ENCODE data around the gene CIDEB.

CIDEB gene

DNA sequence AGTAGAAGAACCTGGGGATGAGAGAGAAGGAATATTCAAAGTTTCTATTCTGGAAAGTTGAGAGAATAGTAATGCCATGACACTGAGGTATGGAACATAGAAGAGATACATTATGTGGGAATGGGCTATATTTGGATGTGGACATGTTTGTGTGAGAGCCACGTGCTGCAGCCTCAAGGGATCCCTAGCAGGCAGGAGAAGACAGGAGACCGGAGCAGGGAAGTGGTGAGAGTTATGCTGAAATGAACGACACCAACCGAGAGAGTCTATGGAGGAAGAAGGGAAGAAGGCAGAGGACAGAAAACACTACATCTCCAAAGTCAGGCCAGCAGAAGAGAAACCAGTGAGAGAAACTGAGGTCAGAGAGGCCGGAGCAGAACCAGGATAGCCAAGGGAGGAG is 42.0 kb upstream of the CIDEB start:
- H3K27me3 ChIP-seq (replicated peaks) = peaks cover 14% of the 10 kb centered on the region
- no peak for DNase-seq
- no peak overlapping the region for H3K27ac ChIP-seq
- in situ Hi-C loops (cut with HindIII; ENCODE audit: low pct_ligation_motif_present, low sequenced_read_pairs) = no loop called here
- no peaks in the 10 kb centered on the region for H3K36me3 ChIP-seq (replicated peaks)
- no peak overlapping the region for H3K4me3 ChIP-seq (ENCODE audit: low read depth, low read length)
- TF ChIP-seq, protein P1, sequence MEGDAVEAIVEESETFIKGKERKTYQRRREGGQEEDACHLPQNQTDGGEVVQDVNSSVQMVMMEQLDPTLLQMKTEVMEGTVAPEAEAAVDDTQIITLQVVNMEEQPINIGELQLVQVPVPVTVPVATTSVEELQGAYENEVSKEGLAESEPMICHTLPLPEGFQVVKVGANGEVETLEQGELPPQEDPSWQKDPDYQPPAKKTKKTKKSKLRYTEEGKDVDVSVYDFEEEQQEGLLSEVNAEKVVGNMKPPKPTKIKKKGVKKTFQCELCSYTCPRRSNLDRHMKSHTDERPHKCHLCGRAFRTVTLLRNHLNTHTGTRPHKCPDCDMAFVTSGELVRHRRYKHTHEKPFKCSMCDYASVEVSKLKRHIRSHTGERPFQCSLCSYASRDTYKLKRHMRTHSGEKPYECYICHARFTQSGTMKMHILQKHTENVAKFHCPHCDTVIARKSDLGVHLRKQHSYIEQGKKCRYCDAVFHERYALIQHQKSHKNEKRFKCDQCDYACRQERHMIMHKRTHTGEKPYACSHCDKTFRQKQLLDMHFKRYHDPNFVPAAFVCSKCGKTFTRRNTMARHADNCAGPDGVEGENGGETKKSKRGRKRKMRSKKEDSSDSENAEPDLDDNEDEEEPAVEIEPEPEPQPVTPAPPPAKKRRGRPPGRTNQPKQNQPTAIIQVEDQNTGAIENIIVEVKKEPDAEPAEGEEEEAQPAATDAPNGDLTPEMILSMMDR (IDR thresholded peaks at IDR 0.05; ENCODE audit: low read depth, low read length, missing control alignments) = no peak

- DNase-seq = no peak
- Histone ChIP-seq H3K27ac (no peak overlapping the region), H3K36me3 (replicated peaks) (no peaks in the 10 kb centered on the region), H3K4me3 (ENCODE audit: low read depth, low read length) (no peak overlapping the region), H3K27me3 (replicated peaks) (peaks cover 14% of the 10 kb centered on the region)
- in situ Hi-C loops (cut with HindIII; ENCODE audit: low pct_ligation_motif_present, low sequenced_read_pairs) = no loop called here
- TF ChIP-seq, protein P1 (IDR thresholded peaks at IDR 0.05; ENCODE audit: low read depth, low read length, missing control alignments) = no peak
These were observed 40.4 kb upstream of the CIDEB start for GRCh38 chr14:24348186-24348585.

DNA sequence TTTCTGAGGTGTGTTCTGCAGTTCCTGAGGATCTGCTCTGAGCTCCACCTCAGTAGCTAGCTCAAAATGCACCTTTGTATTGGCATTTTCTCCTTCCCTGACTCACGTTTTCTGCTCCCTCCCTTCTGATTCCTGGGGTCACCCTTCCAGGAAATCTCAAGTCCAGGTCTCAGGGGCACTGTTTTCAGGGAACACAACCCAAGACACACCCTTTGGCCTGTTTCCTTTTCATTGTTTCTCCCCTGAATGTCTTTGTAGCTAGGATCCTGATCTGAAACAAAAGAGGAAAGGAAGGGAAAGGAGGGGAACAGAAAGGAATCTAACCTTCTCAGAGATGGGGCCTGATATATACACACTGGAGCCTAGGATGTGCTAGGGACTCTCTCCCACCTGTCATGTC is 39.4 kb upstream of the CIDEB start:
- in situ Hi-C loops (cut with HindIII; ENCODE audit: low pct_ligation_motif_present, low sequenced_read_pairs) = no loop called here
- no peak for DNase-seq
- Histone ChIP-seq H3K4me3 (ENCODE audit: low read depth, low read length) (no peak overlapping the region), H3K27me3 (replicated peaks) (peaks cover 14% of the 10 kb centered on the region), H3K27ac (no peak overlapping the region), H3K36me3 (replicated peaks) (no peaks in the 10 kb centered on the region)
- TF ChIP-seq, protein P1 (IDR thresholded peaks at IDR 0.05; ENCODE audit: low read depth, low read length, missing control alignments) = no peak

- no peaks in the 10 kb centered on the region for H3K36me3 ChIP-seq (replicated peaks)
- no peak overlapping the region for H3K4me3 ChIP-seq (ENCODE audit: low read depth, low read length)
- no peak overlapping the region for H3K27ac ChIP-seq
- TF ChIP-seq, protein P1 (IDR thresholded peaks at IDR 0.05; ENCODE audit: low read depth, low read length, missing control alignments) = no peak
- peaks cover 10% of the 10 kb centered on the region for H3K27me3 ChIP-seq (replicated peaks)
- DNase-seq = no peak
- in situ Hi-C loops (cut with HindIII; ENCODE audit: low pct_ligation_motif_present, low sequenced_read_pairs) = no loop called here
These were observed 36.3 kb upstream of the CIDEB start for GRCh38 chr14:24343795-24344660.

DNA sequence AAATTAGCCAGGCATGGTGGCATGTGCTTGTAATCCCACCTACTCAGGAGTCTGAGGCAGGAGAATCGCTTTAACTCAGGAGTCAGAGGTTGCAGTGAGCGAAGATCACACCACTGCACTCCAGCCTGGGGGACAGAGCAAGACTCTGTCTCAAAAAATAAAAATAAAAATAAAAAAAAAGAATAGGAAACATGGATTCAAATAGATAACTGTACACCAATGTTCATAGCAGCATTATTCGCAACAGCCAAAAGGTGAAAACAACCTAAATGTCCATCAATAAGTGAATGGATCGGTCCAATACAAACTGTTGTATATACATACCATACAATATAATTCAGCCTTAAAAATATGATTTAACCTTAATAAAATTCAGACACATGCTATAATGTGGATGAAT is 35.1 kb upstream of the CIDEB start:
- no peaks in the 10 kb centered on the region for H3K36me3 ChIP-seq (replicated peaks)
- no peak overlapping the region for H3K4me3 ChIP-seq (ENCODE audit: low read depth, low read length)
- no peak overlapping the region for H3K27ac ChIP-seq
- H3K27me3 ChIP-seq (replicated peaks) = peaks cover 11% of the 10 kb centered on the region
- TF ChIP-seq, protein P1 (IDR thresholded peaks at IDR 0.05; ENCODE audit: low read depth, low read length, missing control alignments) = no peak
- no peak for DNase-seq
- in situ Hi-C loops (cut with HindIII; ENCODE audit: low pct_ligation_motif_present, low sequenced_read_pairs) = no loop called here
